DOHH2 (cell line): ENCODE data around the gene MBD5.

ENCODE experiments used
- CTCF ChIP-seq: fragments of 200-600 bp; sonication (generic); IDR thresholded peaks from one replicate; pipeline ENCODE4 v1.5.1; 2014; ENCODE audit warnings: antibody characterized with exemption, mild to moderate bottlenecking, low read depth, low read length; ENCODE audit not compliant: poor library complexity, severe bottlenecking
- EZH2phosphoT487 ChIP-seq: fragments of 200-600 bp; sonication (generic); IDR thresholded peaks from 2 replicates; pipeline ENCODE4 v1.6.1; 2017; ENCODE audit warnings: borderline replicate concordance, mild to moderate bottlenecking, antibody characterized with exemption, low read length, moderate library complexity, mixed read lengths

GRCh38 chr2:147976102-147976501 is 44.8 kb upstream of the MBD5 start:
- no peak for TF ChIP-seq CTCF
- TF ChIP-seq EZH2phosphoT487, result no peak
